GM20000 (cell line): ENCODE data around the gene RLIM.
A peak's percentile ranks its signal among the peaks of the same experiment; 100 is the strongest.
"Not testable (repeated sequence)": the region's sequence is repeated elsewhere in the genome, so short reads cannot be mapped to it uniquely, and the experiment has no call there.

Experiments used
- DNase-seq: peaks from one replicate; pipeline ENCODE4 v3.0.0; 2012; ENCODE audit warnings: low spot score
- TF ChIP-seq, protein P1 (sequence below): IDR thresholded peaks from 2 replicates; pipeline ENCODE4 v1.5.1; 2012; ENCODE audit warnings: mild to moderate bottlenecking, control low read depth; ENCODE audit errors: extremely low read depth, missing control alignments

The RLIM gene, protein sequence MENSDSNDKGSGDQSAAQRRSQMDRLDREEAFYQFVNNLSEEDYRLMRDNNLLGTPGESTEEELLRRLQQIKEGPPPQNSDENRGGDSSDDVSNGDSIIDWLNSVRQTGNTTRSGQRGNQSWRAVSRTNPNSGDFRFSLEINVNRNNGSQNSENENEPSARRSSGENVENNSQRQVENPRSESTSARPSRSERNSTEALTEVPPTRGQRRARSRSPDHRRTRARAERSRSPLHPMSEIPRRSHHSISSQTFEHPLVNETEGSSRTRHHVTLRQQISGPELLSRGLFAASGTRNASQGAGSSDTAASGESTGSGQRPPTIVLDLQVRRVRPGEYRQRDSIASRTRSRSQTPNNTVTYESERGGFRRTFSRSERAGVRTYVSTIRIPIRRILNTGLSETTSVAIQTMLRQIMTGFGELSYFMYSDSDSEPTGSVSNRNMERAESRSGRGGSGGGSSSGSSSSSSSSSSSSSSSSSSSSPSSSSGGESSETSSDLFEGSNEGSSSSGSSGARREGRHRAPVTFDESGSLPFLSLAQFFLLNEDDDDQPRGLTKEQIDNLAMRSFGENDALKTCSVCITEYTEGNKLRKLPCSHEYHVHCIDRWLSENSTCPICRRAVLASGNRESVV

DNA sequence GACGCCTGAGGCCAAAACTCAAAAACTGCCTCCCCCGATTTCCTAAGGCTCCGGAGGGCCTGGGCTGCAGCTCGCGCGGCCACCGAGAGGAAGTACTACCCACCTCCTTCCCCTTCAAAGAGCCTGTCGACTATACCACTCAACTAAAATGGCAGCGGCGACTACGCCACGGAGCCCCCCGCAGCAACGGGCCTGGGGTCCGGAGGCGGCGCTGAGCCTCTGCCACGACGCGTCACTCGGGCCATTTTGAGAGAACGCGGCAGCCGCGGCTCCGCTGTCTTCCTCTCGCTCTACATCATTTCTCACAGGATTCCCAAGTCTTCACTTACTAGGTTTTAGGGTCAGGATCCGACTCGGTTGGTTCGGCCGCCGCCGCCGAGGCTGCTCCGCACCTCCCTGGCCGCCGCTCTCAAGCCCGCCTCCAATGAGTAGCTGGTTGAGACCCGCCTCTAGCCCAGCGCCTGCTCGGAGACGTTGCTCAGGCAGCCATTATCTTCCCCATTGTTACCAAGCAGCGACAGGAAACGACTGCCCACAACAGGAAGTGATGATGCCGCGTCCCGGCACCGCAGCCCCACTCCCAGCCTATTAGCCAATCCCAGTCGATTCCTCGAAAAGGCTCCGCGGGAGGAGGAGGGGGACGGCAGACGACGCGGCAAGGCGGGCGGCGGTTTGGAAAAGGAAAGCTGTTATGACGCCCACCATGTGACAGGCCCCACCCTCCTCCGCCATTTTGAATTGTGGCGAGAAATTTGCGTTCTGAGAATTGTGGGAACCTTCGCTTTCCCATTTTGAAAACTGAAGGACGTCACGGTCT, at the start of gene RLIM:
TSS of gene RLIM (minus strand) at position 532 of the 817 bp plus-strand sequence. CDS start 18,647 bp downstream, outside the sequence.
- TF ChIP-seq, protein P1, sequence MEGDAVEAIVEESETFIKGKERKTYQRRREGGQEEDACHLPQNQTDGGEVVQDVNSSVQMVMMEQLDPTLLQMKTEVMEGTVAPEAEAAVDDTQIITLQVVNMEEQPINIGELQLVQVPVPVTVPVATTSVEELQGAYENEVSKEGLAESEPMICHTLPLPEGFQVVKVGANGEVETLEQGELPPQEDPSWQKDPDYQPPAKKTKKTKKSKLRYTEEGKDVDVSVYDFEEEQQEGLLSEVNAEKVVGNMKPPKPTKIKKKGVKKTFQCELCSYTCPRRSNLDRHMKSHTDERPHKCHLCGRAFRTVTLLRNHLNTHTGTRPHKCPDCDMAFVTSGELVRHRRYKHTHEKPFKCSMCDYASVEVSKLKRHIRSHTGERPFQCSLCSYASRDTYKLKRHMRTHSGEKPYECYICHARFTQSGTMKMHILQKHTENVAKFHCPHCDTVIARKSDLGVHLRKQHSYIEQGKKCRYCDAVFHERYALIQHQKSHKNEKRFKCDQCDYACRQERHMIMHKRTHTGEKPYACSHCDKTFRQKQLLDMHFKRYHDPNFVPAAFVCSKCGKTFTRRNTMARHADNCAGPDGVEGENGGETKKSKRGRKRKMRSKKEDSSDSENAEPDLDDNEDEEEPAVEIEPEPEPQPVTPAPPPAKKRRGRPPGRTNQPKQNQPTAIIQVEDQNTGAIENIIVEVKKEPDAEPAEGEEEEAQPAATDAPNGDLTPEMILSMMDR = no peak
- DNase-seq = peak; percentile 82

DNA sequence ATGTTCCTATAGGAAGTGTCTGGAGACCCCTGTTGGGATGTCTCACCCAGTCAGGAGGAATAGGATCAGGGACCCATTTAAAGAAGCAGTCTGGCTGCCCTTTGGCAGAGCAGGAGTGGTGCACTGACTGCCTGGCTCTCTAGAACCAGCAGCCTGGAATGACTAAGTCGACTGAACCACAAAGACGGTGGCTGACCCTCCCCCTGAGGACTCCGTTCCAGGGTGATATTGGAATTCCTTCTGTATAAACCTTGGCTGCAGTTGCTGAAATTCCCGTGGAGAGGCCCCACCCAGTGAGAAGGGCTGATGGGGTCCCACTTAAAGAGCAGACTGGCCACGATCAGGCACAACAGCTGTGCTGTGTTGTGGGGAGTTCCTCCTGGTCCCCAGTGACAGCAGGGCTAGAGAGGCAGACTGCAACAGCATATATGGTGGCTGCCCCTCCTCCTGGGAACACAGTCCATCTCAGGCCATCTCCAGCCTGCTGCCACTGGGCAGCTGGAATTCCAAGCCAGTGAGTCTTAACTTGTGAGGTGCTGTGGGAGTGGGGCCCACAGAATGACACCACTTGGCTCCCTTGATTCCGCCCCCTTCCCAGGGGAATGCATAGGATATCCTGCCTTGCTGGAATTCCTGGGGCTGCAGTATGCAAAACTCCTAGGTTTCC, 41.8 kb upstream of the RLIM start:
- TF ChIP-seq, protein P1 = no peak
- DNase-seq = no peak

DNA sequence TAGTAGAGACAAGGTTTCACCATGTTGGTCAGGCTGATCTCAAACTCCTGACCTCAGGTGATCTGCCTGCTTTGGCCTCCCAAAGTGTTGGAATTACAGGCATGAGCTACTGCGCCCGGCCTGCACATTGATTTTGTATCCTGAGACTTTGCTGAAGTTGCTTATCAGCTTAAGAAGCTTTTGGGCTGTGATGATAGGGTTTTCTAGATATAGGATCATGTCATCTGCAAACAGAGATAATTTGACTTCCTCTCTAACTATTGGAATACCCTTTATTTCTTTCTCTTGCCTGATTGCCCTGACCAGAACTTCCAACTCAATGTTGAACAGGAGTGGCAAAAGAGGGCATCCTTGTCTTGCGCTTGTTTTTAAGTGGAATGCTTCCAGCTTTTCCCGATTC, 40.5 kb upstream of the RLIM start:
- DNase-seq = not testable (repeated sequence)

DNA sequence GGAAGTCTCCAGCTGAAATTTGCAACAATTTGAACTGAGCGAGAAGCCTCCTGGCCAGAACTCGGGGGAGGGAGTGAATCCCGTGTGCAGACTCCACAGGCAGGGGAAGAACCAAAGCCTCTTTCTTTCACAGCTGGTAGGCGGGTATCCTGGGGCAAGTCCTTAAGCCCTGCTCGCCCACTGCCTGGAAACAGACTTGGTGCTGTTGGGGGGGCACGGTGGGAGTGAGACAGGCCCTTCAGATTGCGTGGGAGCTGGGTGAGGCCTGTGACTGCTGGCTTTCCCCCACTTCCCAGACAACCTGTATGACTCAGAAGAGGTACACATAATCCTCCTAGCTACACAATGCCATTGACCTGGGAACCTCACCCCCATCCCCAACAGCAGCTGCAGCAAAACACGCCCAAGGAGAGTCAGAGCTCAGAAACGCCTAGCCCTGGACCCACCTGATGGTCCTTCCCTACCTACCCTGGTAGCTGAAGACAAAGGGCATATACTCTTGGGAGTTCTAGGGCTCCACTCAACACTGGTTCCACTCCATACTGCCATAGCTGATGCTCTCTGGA, 22.4 kb upstream of the RLIM start:
- DNase-seq = no peak
- TF ChIP-seq, protein P1 = no peak

DNA sequence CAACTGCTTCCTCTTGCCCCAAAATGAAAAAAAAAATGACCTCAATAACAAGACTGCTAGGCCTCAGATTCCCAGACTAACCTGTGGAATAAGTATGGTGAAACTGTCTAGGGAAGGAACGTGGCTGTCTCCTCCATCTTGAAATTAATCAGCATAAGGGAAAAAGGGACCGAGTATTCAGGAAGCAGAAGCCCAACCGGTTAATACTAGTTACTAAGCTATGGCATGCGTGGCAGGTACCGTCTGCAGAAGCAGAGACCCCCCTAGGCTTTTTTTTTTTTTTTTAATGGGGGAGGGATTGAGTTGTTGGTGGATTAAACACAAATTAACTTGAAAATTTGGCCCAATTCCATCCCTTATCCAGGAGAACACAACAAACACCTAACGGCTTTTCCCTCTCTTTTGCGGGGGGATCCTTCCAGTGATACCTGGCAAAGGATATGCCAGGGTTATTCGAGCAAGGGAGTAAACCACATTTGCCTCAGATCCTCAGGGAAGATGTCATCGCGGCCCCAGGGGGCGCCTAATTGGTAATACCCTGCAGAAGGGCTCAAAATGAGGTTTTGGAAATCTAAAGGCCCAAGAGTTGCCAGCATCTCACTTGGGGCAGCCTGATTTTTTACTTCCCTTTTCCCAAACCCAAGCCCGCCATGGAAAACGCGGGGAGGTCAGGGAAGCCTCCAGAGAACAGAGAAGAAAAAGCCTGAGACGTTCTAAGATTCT, 893 bp downstream of the RLIM start:
- DNase-seq = no peak
- TF ChIP-seq, protein P1 = no peak

DNA sequence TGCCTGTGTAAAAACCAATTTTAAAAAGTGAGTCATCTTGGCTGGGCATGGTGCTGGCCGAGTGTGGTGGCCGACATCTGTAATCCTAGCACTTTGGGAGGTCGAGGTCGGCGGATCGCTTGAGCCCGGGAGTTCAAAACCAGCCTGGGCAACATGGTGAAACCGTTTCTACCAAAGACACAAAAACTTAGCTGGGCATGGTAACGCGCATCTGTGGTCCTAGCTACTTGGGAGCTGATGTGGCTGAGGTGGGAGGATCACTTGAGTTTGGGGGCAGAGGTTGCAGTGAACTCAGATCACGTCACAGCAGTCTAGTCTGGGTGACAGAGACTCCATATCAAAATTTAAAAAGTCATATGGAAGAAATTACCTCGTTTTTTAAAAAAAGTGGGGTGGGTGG, 7.6 kb downstream of the RLIM start:
- no peak for DNase-seq
- TF ChIP-seq, protein P1 = no peak

DNA sequence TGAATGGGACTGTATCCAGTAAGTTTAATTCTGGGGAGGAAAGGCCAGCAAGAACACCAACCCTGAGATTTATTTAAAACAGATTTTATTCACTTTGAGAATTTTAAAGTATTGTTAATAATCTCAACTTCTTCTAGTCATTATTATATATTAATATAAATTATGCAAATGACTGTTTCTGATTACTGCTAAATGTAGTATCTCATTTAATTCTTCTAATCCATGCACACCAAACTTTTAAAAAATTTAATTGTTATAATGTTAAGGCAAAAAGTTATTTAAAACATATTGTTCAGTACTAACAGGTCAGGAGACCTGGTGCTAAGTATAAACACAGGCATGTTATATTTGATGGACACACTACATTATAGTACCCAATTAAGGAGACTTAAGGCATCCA, 8.1 kb downstream of the RLIM start:
- DNase-seq = no peak
- TF ChIP-seq, protein P1 = no peak
